GM23248 (cell line): ENCODE results near the gene CTNNA3. TPM values are rescaled to one million over a fixed set of nuclear protein-coding genes. Genes with fewer than 3 reads are reported as not detected.

ENCODE experiments used
- DNase-seq: peaks from one replicate; pipeline ENCODE4 v3.0.0-alpha.2; 2015
- H2AFZ ChIP-seq: fragments of 200-600 bp; sonication (generic); 2 replicates; pipeline ENCODE4 v1.6.1; 2016; ENCODE audit warnings: antibody characterized with exemption
- H3F3A ChIP-seq: fragments of 200-600 bp; sonication (generic); 2 replicates; pipeline ENCODE4 v1.6.1; 2016; ENCODE audit warnings: mild to moderate bottlenecking, antibody characterized with exemption, mixed run types; ENCODE audit not compliant: insufficient read depth
- H3K27ac ChIP-seq: fragments of 200-600 bp; sonication (generic); 2 replicates; pipeline ENCODE4 v1.5.1; 2016; ENCODE audit warnings: mild to moderate bottlenecking
- H3K27me3 ChIP-seq: fragments of 200-600 bp; sonication (generic); replicated peaks from 2 replicates; pipeline ENCODE4 v1.6.1; 2016; ENCODE audit warnings: mild to moderate bottlenecking; ENCODE audit not compliant: insufficient read depth
- H3K36me3 ChIP-seq: fragments of 200-600 bp; sonication (generic); 2 replicates; pipeline ENCODE4 v1.6.1; 2016; ENCODE audit warnings: low read depth, mild to moderate bottlenecking
- H3K4me1 ChIP-seq: fragments of 200-600 bp; sonication (generic); 2 replicates; pipeline ENCODE4 v1.6.1; 2016; ENCODE audit warnings: mild to moderate bottlenecking; ENCODE audit not compliant: insufficient read depth
- H3K4me2 ChIP-seq: fragments of 200-600 bp; sonication (generic); one replicate; pipeline ENCODE4 v1.6.1; 2016; ENCODE audit warnings: mild to moderate bottlenecking; ENCODE audit not compliant: unreplicated experiment
- H3K4me3 ChIP-seq: fragments of 200-600 bp; sonication (generic); 2 replicates; pipeline ENCODE4 v1.5.1; 2016; ENCODE audit warnings: mild to moderate bottlenecking
- H3K79me2 ChIP-seq: fragments of 200-600 bp; sonication (generic); 2 replicates; pipeline ENCODE4 v1.6.1; 2016; ENCODE audit warnings: mild to moderate bottlenecking; ENCODE audit not compliant: insufficient read depth
- H3K9ac ChIP-seq: fragments of 200-600 bp; sonication (generic); 2 replicates; pipeline ENCODE4 v1.6.1; 2016; ENCODE audit warnings: mild to moderate bottlenecking
- H3K9me2 ChIP-seq: fragments of 200-600 bp; sonication (generic); 2 replicates; pipeline ENCODE4 v1.6.1; 2016; ENCODE audit warnings: mixed run types, mild to moderate bottlenecking, moderate library complexity; ENCODE audit not compliant: insufficient read depth
- H3K9me3 ChIP-seq: fragments of 200-600 bp; sonication (generic); one replicate; pipeline ENCODE4 v1.6.1; 2017; ENCODE audit warnings: low read depth
- H4K20me1 ChIP-seq: fragments of 200-600 bp; sonication (generic); 2 replicates; pipeline ENCODE4 v1.6.0; 2016; ENCODE audit not compliant: insufficient read depth
- EZH2 ChIP-seq: fragments of 200-600 bp; sonication (generic); IDR thresholded peaks from 2 replicates; pipeline ENCODE4 v1.6.1; 2018; ENCODE audit warnings: antibody characterized with exemption, mild to moderate bottlenecking; ENCODE audit not compliant: insufficient read depth, poor library complexity, severe bottlenecking
- EZH2phosphoT487 ChIP-seq: fragments of 200-600 bp; sonication (generic); IDR thresholded peaks from 2 replicates; pipeline ENCODE4 v1.6.1; 2018; ENCODE audit warnings: antibody characterized with exemption, moderate library complexity, mild to moderate bottlenecking, low read depth; ENCODE audit not compliant: insufficient read depth
- WGBS, 2 experiments: methylation state at CpG; one replicate each; pipeline ENCODE4 v1.1.6; 2015 to 2017; ENCODE audit warnings: low lambda C conversion rate in 2 of 2, low coverage in 1 of 2; ENCODE audit errors: missing lambda C conversion rate in 2 of 2; 5-methylcytosine and 5-hydroxymethylcytosine counted together
- in situ Hi-C: fragments of 300-500 bp; cut with MboI; formaldehyde crosslinking; loops from 2 replicates; pipeline ENCODE4 v1.15.0; 2020
- polyA plus RNA-seq: library from polyadenylated mRNA; unstranded; fragments of >200 nt; fragmentation: Nextera tagmentation; extraction: Ambion mirVana; gene quantifications from 2 replicates; pipeline ENCODE4 v1.2.1, GENCODE V29; 2016
- total RNA-seq: library from RNA; depleted of rRNA; stranded (reverse); fragments of >200 nt; shearing (Covaris generic); gene quantifications from 2 replicates; pipeline ENCODE4 v1.2.3, GENCODE V29; 2014

Gene CTNNA3
- total and polyA plus RNA-seq, 2 experiments from 2014 or later, result not detected

DNA sequence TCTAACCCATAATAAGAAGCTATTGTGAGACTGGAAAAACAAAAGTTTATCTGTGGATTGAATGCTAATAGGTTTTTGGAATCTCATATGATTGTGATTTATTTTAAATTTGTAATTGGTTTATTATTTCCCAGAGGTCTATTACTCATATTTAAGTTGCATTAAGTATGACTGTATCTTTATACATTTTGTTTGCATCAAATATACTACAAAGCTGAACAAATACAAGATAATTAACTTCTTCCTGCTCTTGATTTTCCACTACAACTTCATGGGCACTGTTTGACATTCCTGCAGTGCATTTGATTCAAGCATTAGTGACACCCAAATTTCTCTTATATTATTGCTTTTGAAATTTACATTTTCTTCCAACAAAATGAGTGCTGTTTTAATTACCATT, 1073.9 kb downstream of the CTNNA3 start:
- Histone ChIP-seq H3K9me2 (no peaks in the 10 kb centered on the region), H3K27ac (no peak overlapping the region), H3K4me2 (no peak overlapping the region), H2AFZ (no peak overlapping the region), H3K27me3 (no peaks in the 10 kb centered on the region), H3K9ac (no peak overlapping the region), H3K4me1 (no peaks in the 10 kb centered on the region), H3F3A (no peaks in the 10 kb centered on the region), H4K20me1 (no peaks in the 10 kb centered on the region), H3K9me3 (no peaks in the 10 kb centered on the region), H3K36me3 (no peaks in the 10 kb centered on the region), H3K4me3 (no peak overlapping the region), H3K79me2 (no peaks in the 10 kb centered on the region)
- in situ Hi-C loops, result no loop called here
- no peak for DNase-seq
- TF ChIP-seq EZH2phosphoT487 (no peak), EZH2 (no peak)

DNA sequence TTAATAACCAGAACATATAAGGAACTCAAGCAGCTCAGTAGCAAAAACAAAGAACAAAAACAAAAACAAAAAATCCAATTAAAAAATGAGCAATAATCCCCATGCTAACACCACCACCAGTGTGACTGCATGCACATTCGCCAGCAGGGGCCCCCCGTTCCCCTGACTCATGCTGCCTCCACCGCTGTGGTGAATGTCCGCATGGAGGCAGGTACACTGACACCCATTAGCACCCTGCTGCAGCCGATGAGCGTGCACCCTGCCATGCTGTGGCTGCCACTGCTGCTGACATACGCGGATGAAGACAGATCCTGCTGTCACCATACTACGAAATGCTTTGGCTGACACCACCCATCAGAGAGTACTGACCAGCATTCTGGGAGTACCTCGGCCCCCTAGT, 1091.8 kb downstream of the CTNNA3 start:
- TF ChIP-seq EZH2phosphoT487, result no peak
- no peak for TF ChIP-seq EZH2
- H3K27ac ChIP-seq, result no peak overlapping the region
- in situ Hi-C loops, result no loop called here
- no peaks in the 10 kb centered on the region for H3K36me3 ChIP-seq
- 59 to 65% methylated on average over 10 of the region's 10 CpGs for WGBS, 2 experiments
- no peak overlapping the region for H2AFZ ChIP-seq
- no peaks in the 10 kb centered on the region for H3K9me3 ChIP-seq
- H3K27me3 ChIP-seq, result no peaks in the 10 kb centered on the region
- no peaks in the 10 kb centered on the region for H3F3A ChIP-seq
- H3K4me1 ChIP-seq, result no peaks in the 10 kb centered on the region
- no peak for DNase-seq
- H3K9me2 ChIP-seq, result no peaks in the 10 kb centered on the region
- no peaks in the 10 kb centered on the region for H4K20me1 ChIP-seq
- no peaks in the 10 kb centered on the region for H3K79me2 ChIP-seq
- H3K4me3 ChIP-seq, result no peak overlapping the region
- H3K9ac ChIP-seq, result no peak overlapping the region
- no peak overlapping the region for H3K4me2 ChIP-seq

DNA sequence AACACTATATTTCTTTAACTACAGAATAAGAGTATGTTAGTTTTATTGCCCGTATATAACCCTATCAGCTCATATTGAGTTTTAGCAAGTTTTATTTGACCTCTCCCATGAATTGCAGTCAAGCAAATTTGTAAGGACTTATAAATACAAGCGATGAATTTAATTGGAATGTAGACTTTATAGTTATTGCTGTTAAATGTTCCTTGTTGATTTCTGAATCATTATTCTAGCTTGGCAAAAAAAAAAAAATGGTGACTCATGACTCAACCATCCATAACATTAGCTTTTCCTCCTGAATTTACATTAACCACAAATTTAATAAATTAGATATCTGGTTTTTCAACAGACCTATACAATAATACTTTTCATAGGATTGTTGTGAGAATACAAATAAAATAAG, 1104.1 kb downstream of the CTNNA3 start:
- Histone ChIP-seq H3K4me1 (no peaks in the 10 kb centered on the region), H3K27me3 (no peaks in the 10 kb centered on the region), H3K4me2 (no peak overlapping the region), H3K36me3 (no peaks in the 10 kb centered on the region), H2AFZ (no peak overlapping the region), H3K9me2 (no peaks in the 10 kb centered on the region), H3F3A (no peaks in the 10 kb centered on the region), H3K27ac (no peak overlapping the region), H3K4me3 (no peak overlapping the region), H3K9ac (no peak overlapping the region), H4K20me1 (no peaks in the 10 kb centered on the region), H3K9me3 (no peaks in the 10 kb centered on the region), H3K79me2 (no peaks in the 10 kb centered on the region)
- in situ Hi-C loops, result no loop called here
- TF ChIP-seq EZH2phosphoT487, result no peak
- no peak for TF ChIP-seq EZH2
- no peak for DNase-seq
- WGBS, 2 experiments, result 32 to 41% methylated on average over 2 of the region's 2 CpGs

DNA sequence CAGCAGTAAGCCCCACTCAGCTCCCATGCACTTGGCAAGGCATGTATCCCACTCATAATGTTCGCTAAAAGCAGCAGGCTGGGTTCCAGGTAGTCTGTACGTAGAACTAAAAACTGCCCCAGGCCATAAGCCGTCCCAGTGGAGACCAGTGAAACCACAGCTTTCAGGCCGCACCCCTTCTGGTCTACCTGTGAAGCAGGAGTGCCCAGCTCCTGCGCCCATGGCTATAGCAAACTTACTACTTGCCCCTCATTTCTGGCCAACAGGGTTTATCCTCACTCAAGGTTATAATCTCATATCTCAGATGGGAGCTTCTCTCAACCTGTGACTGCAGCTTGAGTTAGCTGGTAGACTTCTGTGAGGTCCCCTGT, 1108.3 kb downstream of the CTNNA3 start:
- Histone ChIP-seq H3K27ac (no peak overlapping the region), H3K4me3 (no peak overlapping the region), H3K9me2 (no peaks in the 10 kb centered on the region), H3K79me2 (no peaks in the 10 kb centered on the region), H3K4me1 (no peaks in the 10 kb centered on the region), H3K9me3 (no peaks in the 10 kb centered on the region), H3F3A (no peaks in the 10 kb centered on the region), H3K27me3 (no peaks in the 10 kb centered on the region), H2AFZ (no peak overlapping the region), H3K36me3 (no peaks in the 10 kb centered on the region), H3K9ac (no peak overlapping the region), H3K4me2 (no peak overlapping the region), H4K20me1 (no peaks in the 10 kb centered on the region)
- TF ChIP-seq EZH2 (no peak), EZH2phosphoT487 (no peak)
- no peak for DNase-seq
- in situ Hi-C loops, result no loop called here
- 30 to 32% methylated on average over 5 of the region's 5 CpGs for WGBS, 2 experiments

DNA sequence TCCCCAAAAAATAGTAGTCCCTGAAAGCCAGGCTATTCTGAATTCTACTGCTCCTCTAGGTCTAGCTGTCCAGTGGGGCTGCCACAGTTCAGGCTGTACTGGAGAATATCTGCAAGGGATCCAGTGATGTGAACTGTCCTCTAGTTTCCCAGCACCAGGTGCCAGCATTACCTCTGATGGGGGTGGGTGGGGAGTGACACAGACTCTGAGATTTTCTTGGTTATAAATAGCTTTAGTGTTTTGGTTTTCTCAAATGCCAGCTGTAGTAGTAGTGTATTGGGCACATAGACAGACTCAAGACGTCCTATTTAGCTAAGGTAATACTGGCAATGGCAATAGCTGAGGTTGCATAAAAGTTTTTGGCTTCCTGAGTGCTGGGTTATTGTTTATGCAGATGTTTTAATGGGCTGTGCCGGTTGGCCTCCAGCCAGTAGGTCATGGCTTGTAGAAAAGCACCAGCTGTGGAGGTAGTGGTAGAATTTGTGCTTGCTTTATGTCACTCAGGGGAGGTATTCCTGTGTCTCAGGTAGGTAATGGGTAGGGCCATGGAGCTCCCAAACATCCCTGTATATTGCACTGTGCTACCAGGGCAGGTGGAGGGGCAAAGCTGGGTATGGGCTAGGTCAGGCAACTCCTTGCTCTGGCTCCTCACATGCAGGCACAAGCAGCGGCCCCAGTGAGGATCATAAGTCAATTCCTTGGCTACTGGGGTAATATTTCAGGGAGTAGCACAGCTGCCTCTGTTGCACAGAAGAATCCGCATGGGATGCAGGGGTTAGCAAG, 1108.9 kb downstream of the CTNNA3 start:
- Histone ChIP-seq H3K9me3 (no peaks in the 10 kb centered on the region), H3K79me2 (no peaks in the 10 kb centered on the region), H3K27ac (no peak overlapping the region), H4K20me1 (no peaks in the 10 kb centered on the region), H3K4me2 (no peak overlapping the region), H3K27me3 (no peaks in the 10 kb centered on the region), H3F3A (no peaks in the 10 kb centered on the region), H3K9ac (no peak overlapping the region), H3K4me3 (no peak overlapping the region), H2AFZ (no peak overlapping the region), H3K4me1 (no peaks in the 10 kb centered on the region), H3K36me3 (no peaks in the 10 kb centered on the region), H3K9me2 (no peaks in the 10 kb centered on the region)
- no peak for DNase-seq
- WGBS, 2 experiments, result 9 to 16% methylated on average over 4 of the region's 4 CpGs
- TF ChIP-seq EZH2phosphoT487, result no peak
- no peak for TF ChIP-seq EZH2
- in situ Hi-C loops, result no loop called here
